Karpas-422 (cell line): ENCODE data around the gene RRP8. TPM values are rescaled to one million over a fixed set of nuclear protein-coding genes. Genes with fewer than 3 reads are reported as not detected.
A peak's percentile ranks its signal among the peaks of the same experiment; 100 is the strongest.

Experiments
- DNase-seq: peaks from one replicate; pipeline ENCODE4 v3.0.0-alpha.2; 2015
- H2AFZ ChIP-seq: fragments of 200-600 bp; sonication (generic); 2 replicates; pipeline ENCODE4 v1.6.1; 2014; ENCODE audit warnings: antibody characterized with exemption, low read length, mixed read lengths
- H3K27ac ChIP-seq: fragments of 200-600 bp; sonication (generic); 2 replicates; pipeline ENCODE4 v1.5.1; 2014; ENCODE audit warnings: mild to moderate bottlenecking, low read length, moderate library complexity
- H3K27me3 ChIP-seq: fragments of 200-600 bp; sonication (generic); 2 replicates; pipeline ENCODE4 v1.6.1; 2014; ENCODE audit warnings: low read length, mixed read lengths
- H3K36me3 ChIP-seq: fragments of 200-600 bp; sonication (generic); 2 replicates; pipeline ENCODE4 v1.6.1; 2014; ENCODE audit warnings: low read length, mixed read lengths; ENCODE audit not compliant: insufficient read depth
- H3K4me1 ChIP-seq: fragments of 200-600 bp; sonication (generic); 2 replicates; pipeline ENCODE4 v1.6.1; 2014; ENCODE audit warnings: mild to moderate bottlenecking, low read length, mixed read lengths
- H3K4me2 ChIP-seq: fragments of 200-600 bp; sonication (generic); 2 replicates; pipeline ENCODE4 v1.6.1; 2014; ENCODE audit warnings: low read length, low read depth, mild to moderate bottlenecking; ENCODE audit not compliant: poor library complexity, severe bottlenecking
- H3K4me3 ChIP-seq: fragments of 200-600 bp; sonication (generic); 2 replicates; pipeline ENCODE4 v1.5.1; 2014; ENCODE audit warnings: mild to moderate bottlenecking, antibody characterized with exemption, low read length, mixed read lengths
- H3K79me2 ChIP-seq: fragments of 200-600 bp; sonication (generic); 2 replicates; pipeline ENCODE4 v1.6.1; 2014; ENCODE audit warnings: mild to moderate bottlenecking, low read length, mixed read lengths
- H3K9ac ChIP-seq: fragments of 200-600 bp; sonication (generic); 2 replicates; pipeline ENCODE4 v1.6.0; 2014; ENCODE audit warnings: low read length
- H3K9me2 ChIP-seq: fragments of 200-600 bp; sonication (generic), shearing (Covaris generic); replicated peaks from 2 replicates; pipeline ENCODE4 v1.6.0; 2014; ENCODE audit warnings: mild to moderate bottlenecking, low read length, moderate library complexity; ENCODE audit not compliant: insufficient read depth
- H3K9me3 ChIP-seq: fragments of 300-700, 200-600 bp; sonication (generic); 2 replicates; pipeline ENCODE4 v1.6.1; 2014; ENCODE audit warnings: low read length, mixed read lengths
- H4K20me1 ChIP-seq: fragments of 200-600 bp; sonication (generic); 2 replicates; pipeline ENCODE4 v1.6.1; 2014; ENCODE audit warnings: mild to moderate bottlenecking, antibody characterized with exemption, low read length, low read depth; ENCODE audit not compliant: insufficient read depth
- total RNA-seq: library from RNA; depleted of rRNA; stranded (reverse); fragments of >200 nt; shearing (Covaris generic); gene quantifications from 2 replicates; pipeline ENCODE4 v1.2.3, GENCODE V29; 2014; ENCODE audit warnings: low replicate concordance

RRP8 gene
- total RNA-seq, 1 experiment from 2014 or later: 10.8 TPM

- no peak overlapping the region for H3K27ac ChIP-seq
- peak overlapping the region; percentile 75; the same call in 1 of the 2 replicates for H3K4me3 ChIP-seq
- no peak for DNase-seq
- H3K9ac ChIP-seq: peak overlapping the region; percentile 91
- no peaks in the 10 kb centered on the region for H3K9me2 ChIP-seq
- peak overlapping the region; percentile 84 for H3K4me2 ChIP-seq
- H3K79me2 ChIP-seq: peaks cover 43% of the 10 kb centered on the region
- H3K4me1 ChIP-seq: peaks cover 52% of the 10 kb centered on the region
- H2AFZ ChIP-seq: no peak overlapping the region
- no peaks in the 10 kb centered on the region for H3K27me3 ChIP-seq
- no peaks in the 10 kb centered on the region for H3K9me3 ChIP-seq
- H4K20me1 ChIP-seq: no peaks in the 10 kb centered on the region; the same call in 1 of the 2 replicates
- H3K36me3 ChIP-seq: peaks cover 24% of the 10 kb centered on the region
Measured at GRCh38 chr11:6610591-6610990, 7.2 kb upstream of the RRP8 start.

- H3K36me3 ChIP-seq: peaks cover 24% of the 10 kb centered on the region
- H2AFZ ChIP-seq: no peak overlapping the region
- peaks cover 62% of the 10 kb centered on the region for H3K4me1 ChIP-seq
- no peaks in the 10 kb centered on the region; the same call in 1 of the 2 replicates for H4K20me1 ChIP-seq
- no peak overlapping the region for H3K27ac ChIP-seq
- DNase-seq: no peak
- H3K79me2 ChIP-seq: peaks cover 53% of the 10 kb centered on the region
- H3K27me3 ChIP-seq: no peaks in the 10 kb centered on the region
- H3K9me3 ChIP-seq: no peaks in the 10 kb centered on the region
- H3K4me3 ChIP-seq: no peak overlapping the region
- H3K9ac ChIP-seq: no peak overlapping the region
- H3K4me2 ChIP-seq: no peak overlapping the region
- H3K9me2 ChIP-seq: no peaks in the 10 kb centered on the region
Measured at GRCh38 chr11:6609502-6610015, 6.1 kb upstream of the RRP8 start.

GRCh38 chr11:6608726-6609501 is 5.5 kb upstream of the RRP8 start:
- Histone ChIP-seq H2AFZ (no peak overlapping the region), H3K4me2 (no peak overlapping the region), H3K9me2 (no peaks in the 10 kb centered on the region), H3K36me3 (peaks cover 24% of the 10 kb centered on the region), H3K79me2 (peaks cover 60% of the 10 kb centered on the region), H4K20me1 (no peaks in the 10 kb centered on the region; the same call in 1 of the 2 replicates), H3K27me3 (no peaks in the 10 kb centered on the region), H3K27ac (no peak overlapping the region), H3K4me3 (no peak overlapping the region), H3K9ac (no peak overlapping the region), H3K4me1 (peaks cover 64% of the 10 kb centered on the region), H3K9me3 (no peaks in the 10 kb centered on the region)
- no peak for DNase-seq

- Histone ChIP-seq H3K4me1 (peaks cover 60% of the 10 kb centered on the region), H3K4me2 (no peak overlapping the region), H3K36me3 (peaks cover 24% of the 10 kb centered on the region), H3K9ac (no peak overlapping the region), H2AFZ (no peak overlapping the region), H3K27ac (no peak overlapping the region), H3K9me2 (no peaks in the 10 kb centered on the region), H3K4me3 (no peak overlapping the region), H3K9me3 (no peaks in the 10 kb centered on the region), H3K27me3 (no peaks in the 10 kb centered on the region), H3K79me2 (peaks cover 68% of the 10 kb centered on the region), H4K20me1 (no peaks in the 10 kb centered on the region; the same call in 1 of the 2 replicates)
- DNase-seq: no peak
Measured at GRCh38 chr11:6608011-6608410, 4.6 kb upstream of the RRP8 start.

GRCh38 chr11:6607190-6607795 is 3.9 kb upstream of the RRP8 start:
- Histone ChIP-seq H2AFZ (no peak overlapping the region), H4K20me1 (peaks cover 2% of the 10 kb centered on the region; the same call in 1 of the 2 replicates), H3K9me2 (no peaks in the 10 kb centered on the region), H3K4me1 (peaks cover 55% of the 10 kb centered on the region), H3K9me3 (no peaks in the 10 kb centered on the region), H3K79me2 (peaks cover 75% of the 10 kb centered on the region), H3K27me3 (no peaks in the 10 kb centered on the region), H3K36me3 (peaks cover 24% of the 10 kb centered on the region), H3K9ac (peak overlapping the region; percentile 38), H3K4me3 (no peak overlapping the region; the same call in 1 of the 2 replicates), H3K27ac (peak overlapping the region; percentile 58), H3K4me2 (peak overlapping the region; percentile 39)
- no peak for DNase-seq

GRCh38 chr11:6606471-6607189 is 3.2 kb upstream of the RRP8 start:
- Histone ChIP-seq H3K27me3 (no peaks in the 10 kb centered on the region), H3K79me2 (peaks cover 79% of the 10 kb centered on the region), H3K36me3 (peaks cover 24% of the 10 kb centered on the region), H3K27ac (peak overlapping the region; percentile 58), H3K9me3 (no peaks in the 10 kb centered on the region), H3K4me1 (peaks cover 61% of the 10 kb centered on the region), H2AFZ (no peak overlapping the region), H3K9me2 (no peaks in the 10 kb centered on the region), H4K20me1 (peaks cover 8% of the 10 kb centered on the region; the same call in 1 of the 2 replicates), H3K4me3 (no peak overlapping the region), H3K4me2 (peak overlapping the region; percentile 39), H3K9ac (no peak overlapping the region)
- DNase-seq: no peak

- Histone ChIP-seq H3K27ac (peak overlapping the region; percentile 57), H4K20me1 (peaks cover 16% of the 10 kb centered on the region; the same call in 1 of the 2 replicates), H3K4me1 (peaks cover 50% of the 10 kb centered on the region), H3K9ac (peak overlapping the region; percentile 90), H3K9me3 (no peaks in the 10 kb centered on the region), H3K27me3 (no peaks in the 10 kb centered on the region), H3K36me3 (peaks cover 26% of the 10 kb centered on the region), H3K4me3 (peak overlapping the region; percentile 96), H3K9me2 (no peaks in the 10 kb centered on the region), H2AFZ (no peak overlapping the region), H3K79me2 (peaks cover 80% of the 10 kb centered on the region), H3K4me2 (peak overlapping the region; percentile 96)
- no peak for DNase-seq
Measured at GRCh38 chr11:6604790-6605189, 1.4 kb upstream of the RRP8 start.
